GM21447 (cell line): ENCODE measurements around the gene ATP2A2.

ENCODE experiments used
- ATAC-seq: cut with Tn5 transposase; IDR thresholded peaks from one replicate; pipeline ENCODE4 v1.9.1; 2021; ENCODE audit not compliant: unreplicated experiment

ATP2A2 gene

GRCh38 chr12:110289044-110289710 lies 8.1 kb downstream of the ATP2A2 start:
- no peak for ATAC-seq

GRCh38 chr12:110289711-110290078 lies 8.6 kb downstream of the ATP2A2 start:
- no peak for ATAC-seq

- no peak for ATAC-seq
Observed at GRCh38 chr12:110301065-110301806, 20.2 kb downstream of the ATP2A2 start.

GRCh38 chr12:110304061-110304551 lies 23.1 kb downstream of the ATP2A2 start:
- ATAC-seq: no peak

- ATAC-seq: no peak
Observed at GRCh38 chr12:110307372-110307771, 26.3 kb downstream of the ATP2A2 start.

- no peak for ATAC-seq
Observed at GRCh38 chr12:110310763-110311162, 29.7 kb downstream of the ATP2A2 start.

- no peak for ATAC-seq
Observed at GRCh38 chr12:110311903-110312302, 30.9 kb downstream of the ATP2A2 start.

- ATAC-seq: no peak
Observed at GRCh38 chr12:110312581-110313360, 31.7 kb downstream of the ATP2A2 start.

GRCh38 chr12:110314308-110314707 lies 33.3 kb downstream of the ATP2A2 start:
- no peak for ATAC-seq

- no peak for ATAC-seq
Observed at GRCh38 chr12:110316861-110317260, 35.8 kb downstream of the ATP2A2 start.

- no peak for ATAC-seq
Observed at GRCh38 chr12:110317911-110318310, 36.9 kb downstream of the ATP2A2 start.

- no peak for ATAC-seq
Observed at GRCh38 chr12:110320550-110320949, 39.5 kb downstream of the ATP2A2 start.

GRCh38 chr12:110329710-110330109 lies 48.7 kb downstream of the ATP2A2 start:
- no peak for ATAC-seq

GRCh38 chr12:110330124-110330523 lies 49.1 kb downstream of the ATP2A2 start:
- no peak for ATAC-seq

GRCh38 chr12:110330544-110330943 lies 49.5 kb downstream of the ATP2A2 start:
- ATAC-seq: no peak

GRCh38 chr12:110333201-110333600 lies 52.2 kb downstream of the ATP2A2 start:
- ATAC-seq: no peak

- ATAC-seq: no peak
Observed at GRCh38 chr12:110335481-110336045, 54.5 kb downstream of the ATP2A2 start.

GRCh38 chr12:110337912-110338710 lies 57.1 kb downstream of the ATP2A2 start:
- ATAC-seq: no peak

- no peak for ATAC-seq
Observed at GRCh38 chr12:110338754-110339153, 57.7 kb downstream of the ATP2A2 start.

- no peak for ATAC-seq
Observed at GRCh38 chr12:110339184-110339952, 58.3 kb downstream of the ATP2A2 start.
